Right forelimb (tissue), 1 donor: ENCODE measurements around the gene PTPN22.

Source experiments
- DNase-seq: peaks from one replicate; pipeline ENCODE4 v3.0.0-alpha.2; 2018

The PTPN22 gene

DNA sequence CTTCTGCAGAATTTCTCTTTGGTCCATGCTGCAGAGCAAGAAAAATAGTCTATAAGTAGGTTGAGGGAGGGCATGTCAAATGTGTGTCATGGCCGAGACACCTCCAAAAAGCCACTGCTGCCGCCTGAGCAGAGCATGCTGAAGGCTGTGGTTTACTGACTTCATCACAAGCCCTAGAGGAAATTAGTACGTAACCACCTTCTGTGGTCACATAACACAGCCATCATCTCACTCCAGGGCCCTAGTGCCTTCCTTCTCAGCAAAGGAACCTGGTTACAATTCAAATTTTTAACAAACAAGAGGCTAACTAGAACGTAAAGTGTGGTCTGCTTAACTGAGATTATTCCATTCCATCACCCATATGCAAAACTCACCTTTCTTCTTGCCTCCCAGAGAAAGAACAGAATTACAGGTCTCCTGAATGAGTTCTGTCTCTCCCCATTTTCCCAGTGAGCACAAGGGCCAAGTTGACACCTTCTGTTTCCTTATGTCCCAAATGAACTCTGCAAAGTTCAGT lies at the start of gene PTPN22:
Gene PTPN22 (minus strand): TSS at position 116 of the 517 bp plus-strand sequence.
- no peak for DNase-seq

DNA sequence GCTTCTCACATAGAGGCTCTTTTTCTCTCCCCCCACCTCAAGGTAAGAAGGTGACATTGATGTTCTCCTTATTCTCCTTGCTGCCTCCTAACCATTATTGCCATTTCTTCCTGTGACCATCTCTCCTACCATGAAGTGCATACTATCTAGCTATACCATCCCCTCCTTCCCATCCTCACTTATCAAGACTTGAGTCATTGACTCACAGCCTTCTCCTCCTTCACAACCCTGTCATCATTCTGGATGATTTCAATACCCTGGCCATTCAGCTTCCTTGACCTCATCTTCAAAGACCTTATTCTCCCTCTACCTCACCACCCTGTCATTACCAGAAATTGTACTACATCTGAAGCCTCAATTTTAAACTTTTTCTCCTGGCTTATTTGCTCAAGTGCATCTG lies 46.7 kb upstream of the PTPN22 start:
- DNase-seq: no peak

DNA sequence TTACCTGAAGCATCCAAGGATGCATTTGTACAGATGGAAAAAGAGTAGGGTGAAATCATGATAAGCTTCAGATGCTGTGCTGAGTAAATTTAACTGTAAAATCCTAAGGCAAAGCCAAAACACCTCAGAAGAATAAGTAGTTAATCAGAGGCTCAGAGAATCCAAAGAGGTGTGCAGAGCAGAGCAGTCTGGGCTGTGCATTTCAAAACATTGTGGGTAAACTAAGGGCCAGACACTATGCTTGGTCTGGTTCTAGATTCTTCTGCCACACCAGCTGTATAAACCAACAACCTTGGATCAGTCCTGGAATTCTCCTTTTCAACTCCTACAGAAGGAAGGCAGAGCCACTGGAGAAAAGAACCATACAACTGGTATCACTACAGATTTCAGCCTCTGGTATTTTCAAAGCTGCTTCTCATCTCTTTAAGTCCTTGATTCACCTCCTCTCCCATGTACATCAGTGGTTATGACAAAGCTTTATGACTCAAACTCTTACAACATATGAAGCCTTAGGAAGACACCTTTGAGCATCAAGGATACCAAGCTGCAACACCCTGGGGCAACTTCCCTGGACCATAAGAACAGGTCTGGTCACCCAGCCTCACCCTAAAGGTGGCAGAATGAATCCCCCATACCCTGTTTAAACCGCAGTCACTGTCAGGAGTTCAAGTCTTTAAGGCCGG lies 46.0 kb upstream of the PTPN22 start:
- no peak for DNase-seq

DNA sequence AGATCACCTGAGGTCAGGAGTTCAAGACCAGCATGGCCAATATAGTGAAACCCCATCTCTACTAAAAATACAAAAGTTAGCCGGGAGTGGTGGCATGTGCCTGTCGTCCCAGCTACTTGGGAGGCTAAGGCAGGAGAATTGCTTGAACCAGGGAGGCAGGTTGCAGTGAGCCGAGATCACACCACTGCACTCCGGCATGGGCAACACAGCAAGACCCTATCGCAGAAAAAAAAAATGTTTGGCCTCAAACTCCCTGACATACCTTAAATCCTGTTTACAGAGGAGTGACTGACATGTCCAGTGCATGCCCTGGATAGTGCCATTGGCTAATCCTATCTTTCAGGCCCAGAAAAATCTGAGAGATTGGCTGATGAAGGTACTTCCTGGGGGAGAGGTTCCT lies 45.5 kb upstream of the PTPN22 start:
- no peak for DNase-seq

DNA sequence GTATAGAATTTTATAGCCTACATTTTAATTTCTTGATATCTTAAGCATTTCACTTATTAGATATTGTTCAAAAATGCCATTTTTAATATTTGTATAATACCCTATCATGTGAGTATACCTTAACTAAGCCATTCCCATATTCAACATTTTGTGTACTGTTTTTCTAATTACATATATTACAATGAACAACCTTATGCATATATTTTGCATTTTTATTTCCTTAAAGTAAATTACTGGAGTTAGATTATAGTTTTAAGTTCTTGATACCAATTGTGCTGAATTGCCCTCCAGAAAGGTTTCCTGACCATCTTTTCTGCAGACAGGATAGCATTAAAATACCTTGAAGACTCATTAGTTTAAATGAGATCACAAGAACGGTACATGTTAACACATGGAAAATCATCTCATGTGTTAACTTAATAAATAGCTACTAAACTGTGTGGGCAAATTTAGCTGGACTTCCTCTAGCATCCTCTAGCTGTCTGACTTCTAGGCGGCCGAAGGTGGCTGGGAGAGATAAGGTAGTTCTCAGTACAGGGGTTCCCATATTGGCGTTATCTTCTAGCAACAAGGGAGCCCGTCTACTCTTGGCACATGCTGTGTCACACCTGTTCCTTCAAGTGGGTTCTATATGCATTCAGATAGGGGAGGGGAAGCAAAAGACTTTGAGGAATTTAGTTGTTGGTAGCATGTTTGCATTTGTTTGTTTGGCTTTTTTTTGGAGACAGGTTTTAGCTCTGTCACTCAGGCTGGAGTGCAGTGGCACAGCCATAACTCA lies 42.6 kb upstream of the PTPN22 start:
- no peak for DNase-seq

DNA sequence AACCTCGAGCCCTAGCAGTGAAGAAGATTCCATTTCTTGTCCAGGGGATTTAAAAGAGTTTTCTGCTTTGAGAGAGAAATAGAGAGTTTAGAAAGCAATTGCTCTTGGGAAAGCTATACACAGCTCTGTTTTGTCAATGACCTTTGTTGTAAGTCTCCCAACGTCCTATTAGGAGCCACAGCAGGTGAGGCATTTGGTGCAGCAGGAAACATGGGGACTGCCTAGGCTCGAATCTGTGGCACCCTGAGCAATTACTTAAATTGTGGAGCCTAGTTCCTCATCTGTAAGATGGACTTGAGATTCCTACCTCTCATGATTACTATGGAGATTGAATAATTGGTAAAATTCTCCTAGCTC lies 41.8 kb upstream of the PTPN22 start:
- no peak for DNase-seq

DNA sequence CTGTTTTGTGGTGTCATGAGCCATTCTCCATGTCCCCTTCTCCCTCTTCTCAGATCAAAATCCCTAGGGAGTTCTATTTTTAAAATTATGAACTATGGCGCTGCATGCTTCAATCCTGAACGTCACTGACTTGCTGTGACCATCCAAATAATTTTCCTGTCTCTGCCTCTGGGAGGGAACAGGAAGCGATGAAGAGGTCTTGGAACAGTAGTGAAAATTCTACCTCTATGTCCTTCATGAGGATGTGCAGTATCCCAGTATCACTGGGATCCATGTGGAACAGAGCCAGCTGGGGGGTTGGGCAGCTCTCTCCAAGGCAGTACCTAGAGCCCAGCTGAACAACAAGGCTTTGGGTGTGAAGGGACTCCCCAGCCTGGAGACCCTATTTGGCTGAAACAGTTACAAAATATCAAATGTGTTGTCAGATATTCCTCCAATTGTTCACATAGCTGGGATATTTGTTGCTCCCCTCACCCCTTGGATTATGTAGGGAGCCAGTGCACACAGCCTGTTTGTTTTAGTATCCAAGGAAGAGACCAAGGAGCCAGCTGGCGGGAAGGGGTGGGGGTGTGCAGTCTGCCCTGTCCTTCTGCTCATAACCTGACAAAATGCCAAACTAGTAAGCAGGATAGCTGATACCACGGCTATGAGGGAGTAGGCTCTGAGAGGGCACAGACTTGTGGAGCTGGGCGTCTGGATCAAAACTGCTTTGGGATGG lies 41.2 kb upstream of the PTPN22 start:
- DNase-seq: peak; percentile 63

DNA sequence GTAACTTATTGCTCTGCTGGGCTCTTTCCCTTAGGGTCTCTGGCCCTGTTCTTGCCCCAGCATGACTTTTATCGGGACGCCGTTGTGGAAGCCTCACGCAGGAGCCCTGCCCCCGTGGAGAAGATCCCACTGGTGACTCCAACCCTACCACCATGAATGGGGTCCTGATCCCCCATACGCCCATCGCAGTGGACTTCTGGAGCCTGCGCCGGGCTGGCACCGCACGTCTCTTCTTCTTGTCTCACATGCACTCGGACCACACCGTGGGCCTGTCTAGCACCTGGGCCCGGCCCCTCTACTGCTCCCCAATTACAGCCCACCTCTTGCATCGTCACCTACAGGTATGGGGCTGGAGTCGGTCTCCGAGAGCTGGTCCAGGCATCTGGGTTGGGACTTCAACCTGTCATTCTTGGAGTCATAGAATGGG lies 33.9 kb upstream of the PTPN22 start:
- DNase-seq: no peak

DNA sequence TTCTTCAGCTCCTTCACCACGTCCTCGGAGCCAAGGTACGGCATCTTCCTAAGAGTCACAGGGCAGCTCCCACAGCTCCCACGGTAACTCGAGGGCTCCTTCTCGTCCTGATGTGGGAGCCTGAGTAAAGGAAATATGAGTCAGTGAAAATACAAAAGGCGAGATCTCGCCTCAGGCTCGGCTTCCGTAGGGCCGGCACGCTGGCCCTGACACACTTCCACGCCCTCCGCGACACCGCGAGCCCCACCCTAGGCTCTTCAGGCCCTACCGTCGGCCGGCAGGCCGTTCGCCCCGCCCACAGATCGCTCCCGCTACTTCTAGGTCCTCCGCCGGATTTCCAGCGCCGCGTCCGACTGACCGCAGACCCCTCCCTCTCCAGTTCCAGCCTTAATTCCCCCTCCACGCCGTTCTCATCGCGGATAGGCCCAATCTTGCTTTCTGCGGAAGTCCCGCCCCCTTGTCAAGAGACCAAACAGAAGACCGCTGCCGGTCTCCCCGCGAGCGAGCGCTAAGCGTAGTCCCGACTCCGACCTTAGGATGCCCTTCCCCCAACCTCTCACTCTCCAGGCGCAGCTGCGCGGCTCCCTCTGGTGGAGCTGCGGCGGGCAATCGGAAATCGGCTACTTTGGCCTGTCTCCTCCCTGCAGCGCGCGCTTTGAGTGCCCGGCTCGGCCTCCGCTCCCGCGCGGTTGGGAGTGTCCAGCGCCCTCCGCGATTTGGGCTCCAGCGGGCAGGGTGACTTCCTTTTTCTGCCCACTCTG lies 33.3 kb upstream of the PTPN22 start, which contains the start of the genes AP4B1 and DCLRE1B:
Gene AP4B1 (minus strand): TSS at position 126 of the 761 bp plus-strand sequence. CDS start 82 bp downstream, at position 44.
Gene DCLRE1B (plus strand): TSS at position 653 of the 761 bp plus-strand sequence. CDS start 261 bp downstream, outside the sequence.
- DNase-seq: peak; percentile 98

DNA sequence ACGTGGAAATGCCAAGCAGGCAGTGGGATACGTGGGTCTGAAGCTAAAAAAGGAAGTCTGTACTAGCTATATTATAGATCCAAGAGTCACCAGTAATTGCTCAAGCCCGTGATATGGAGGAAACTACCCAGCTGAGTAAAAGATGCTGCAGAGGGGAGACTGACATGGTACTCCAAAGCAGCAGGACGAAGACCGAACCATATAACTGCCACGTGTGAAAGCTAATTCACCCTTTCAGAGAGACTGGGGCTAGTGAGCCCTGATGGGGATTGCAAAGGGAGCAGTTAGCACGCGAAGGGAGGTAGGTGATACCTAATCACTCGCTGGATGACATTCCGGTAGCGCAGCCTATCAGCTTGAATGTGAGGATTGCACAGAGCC lies 32.8 kb upstream of the PTPN22 start:
- DNase-seq: no peak

DNA sequence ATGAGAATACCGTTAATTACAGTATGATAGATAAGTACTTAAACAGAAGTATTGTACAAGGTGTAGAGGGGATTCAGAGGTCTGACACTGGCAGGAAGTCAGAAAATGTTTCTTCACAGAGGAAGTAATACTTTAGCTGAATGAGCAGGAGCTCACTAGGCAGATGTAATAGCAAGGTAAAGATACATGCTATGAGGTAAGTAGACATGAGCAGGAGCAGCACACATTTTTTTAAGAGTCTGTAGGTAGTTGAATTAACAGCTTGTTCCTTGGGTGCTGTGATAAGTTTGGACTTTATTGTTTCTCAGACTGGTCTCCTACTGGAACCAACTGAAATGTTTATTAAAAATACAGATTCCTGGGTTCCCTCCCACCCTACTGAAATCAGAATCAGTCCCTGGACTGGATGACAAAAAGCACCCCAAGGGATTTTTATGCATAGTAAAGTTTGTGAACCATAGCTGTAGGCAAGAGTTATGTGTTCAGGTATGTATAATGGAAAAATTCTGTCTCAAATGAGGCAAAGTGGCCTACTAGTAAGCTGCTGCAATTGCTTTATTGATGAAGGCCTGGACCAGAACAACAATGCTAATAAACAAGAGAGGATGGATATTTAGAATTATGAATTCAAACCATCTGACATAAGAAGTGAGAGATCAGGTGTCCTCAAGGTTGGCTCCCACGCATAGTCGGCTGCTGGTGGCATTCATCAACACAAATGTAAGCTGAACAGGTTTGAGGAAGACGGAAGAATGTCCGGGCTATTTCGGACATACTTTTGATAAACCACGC lies 32.2 kb upstream of the PTPN22 start:
- no peak for DNase-seq

DNA sequence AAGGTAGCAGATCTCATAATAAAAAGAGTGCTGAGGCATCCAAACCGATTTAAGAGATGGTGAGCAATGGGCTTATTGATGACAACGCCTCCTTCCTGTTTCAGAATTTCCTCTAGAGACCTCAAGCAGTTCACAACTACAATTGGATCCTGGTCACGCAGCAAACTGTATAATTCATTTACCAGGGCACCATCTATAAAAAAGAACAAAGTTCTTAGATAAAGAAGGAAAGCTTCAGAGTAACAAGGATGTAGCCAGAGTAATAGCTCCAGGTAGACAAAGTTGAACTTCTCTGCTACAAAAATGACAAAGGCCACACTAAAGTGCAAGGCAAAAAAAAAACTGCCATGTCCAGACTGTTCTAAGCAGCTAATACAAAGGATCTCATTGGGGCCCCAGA lies 29.7 kb upstream of the PTPN22 start:
- no peak for DNase-seq

DNA sequence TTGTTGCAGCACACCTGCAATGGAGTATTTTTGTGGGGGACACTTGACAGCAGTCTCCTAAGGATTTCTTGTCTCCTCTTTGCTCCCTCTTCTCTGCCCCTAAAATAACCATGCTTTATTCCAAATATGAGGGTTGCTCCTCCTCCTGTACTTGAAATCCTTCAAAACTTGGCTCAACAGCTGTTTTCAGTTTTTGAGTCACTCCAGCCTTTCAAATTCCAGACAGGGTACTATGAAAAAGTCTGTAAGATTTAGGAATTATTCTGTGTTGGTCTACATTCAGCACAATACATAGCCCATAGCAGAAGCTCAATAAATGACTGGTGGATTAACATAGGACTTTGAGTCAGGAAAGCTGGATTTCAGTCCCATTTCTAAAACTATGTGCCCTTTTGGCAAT lies 27.6 kb upstream of the PTPN22 start:
- DNase-seq: no peak

DNA sequence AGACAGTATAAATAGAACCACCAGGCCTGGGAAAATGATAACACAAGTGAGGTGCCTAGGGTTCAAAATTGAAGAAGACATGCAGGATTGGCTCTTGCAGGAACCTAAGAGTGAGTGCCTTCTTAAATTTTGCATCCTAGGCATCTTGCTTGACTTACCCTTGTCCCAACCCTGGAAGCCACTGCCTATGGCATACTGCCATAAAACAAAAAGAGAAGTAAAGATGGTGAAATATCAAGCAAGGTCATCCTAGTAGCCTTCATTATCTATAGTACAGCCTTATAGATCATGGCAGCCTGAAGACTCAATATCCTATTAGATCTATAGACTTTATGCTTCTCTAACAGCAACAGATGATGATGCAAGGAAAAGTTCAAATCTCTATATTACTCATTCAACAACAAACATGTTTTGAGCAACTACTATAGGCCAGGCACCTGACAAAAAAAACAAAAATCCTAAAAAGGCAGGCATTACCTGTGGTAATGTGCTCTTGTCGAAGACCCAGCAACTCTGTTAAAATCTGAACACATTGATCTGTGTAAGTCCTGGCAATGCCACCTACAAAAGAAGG lies 26.8 kb upstream of the PTPN22 start:
- no peak for DNase-seq

DNA sequence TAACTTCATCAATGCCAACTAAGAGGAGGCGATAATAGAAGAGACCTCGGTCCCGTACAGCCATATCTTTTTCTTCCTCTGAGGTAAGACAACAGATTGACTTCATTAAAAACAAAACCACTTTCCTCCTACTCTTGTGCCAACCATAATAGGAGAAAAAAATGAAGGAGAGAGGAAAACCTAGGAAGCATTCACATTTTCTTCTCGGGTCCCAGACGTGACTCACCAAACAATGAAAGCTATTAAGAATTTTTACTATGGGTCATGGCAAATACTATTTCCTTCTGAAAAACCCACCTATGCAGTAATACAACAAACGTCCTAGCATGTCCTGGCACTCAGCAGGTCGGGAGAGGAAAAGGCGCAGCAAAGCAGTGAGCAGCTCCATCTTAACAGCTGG lies 24.4 kb upstream of the PTPN22 start:
- no peak for DNase-seq

DNA sequence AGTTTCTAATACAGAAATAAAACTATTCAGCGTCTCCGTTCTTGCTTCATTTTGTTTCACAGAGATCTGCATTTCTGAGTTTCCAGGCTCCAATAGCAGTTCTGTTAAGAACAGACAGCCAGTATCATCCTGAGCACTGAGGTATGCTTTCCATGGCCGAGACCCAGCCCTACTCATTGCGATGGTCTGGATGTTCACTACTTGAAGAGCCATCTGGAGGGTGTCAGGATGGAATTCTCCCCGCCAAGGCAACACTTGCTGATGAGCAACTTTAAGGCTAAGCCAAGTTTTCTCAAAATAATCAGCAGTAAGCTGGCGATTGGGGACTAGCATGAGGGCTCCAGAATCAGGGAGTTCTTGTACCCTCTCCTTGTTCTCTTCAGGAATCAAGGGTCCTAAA lies 23.6 kb upstream of the PTPN22 start:
- no peak for DNase-seq

DNA sequence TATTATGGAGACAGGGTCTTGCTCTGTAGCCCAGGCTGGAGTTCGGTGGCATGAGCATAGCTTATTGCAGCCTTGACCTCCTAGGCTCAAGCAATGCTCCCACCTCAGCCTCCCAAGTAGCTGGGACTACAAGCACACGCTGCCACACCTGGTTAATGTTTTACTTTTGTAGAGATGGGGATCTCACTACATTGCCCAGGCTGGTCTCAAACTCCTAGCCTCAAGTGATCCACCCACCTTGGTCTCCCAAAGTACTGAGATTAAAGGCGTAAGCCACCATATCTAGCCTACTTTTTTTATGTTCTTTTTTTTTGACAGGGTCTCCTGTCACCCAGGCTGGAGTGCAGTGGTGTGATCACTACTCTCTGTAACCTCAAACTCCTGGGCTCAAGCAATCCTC lies 21.8 kb upstream of the PTPN22 start:
- no peak for DNase-seq

DNA sequence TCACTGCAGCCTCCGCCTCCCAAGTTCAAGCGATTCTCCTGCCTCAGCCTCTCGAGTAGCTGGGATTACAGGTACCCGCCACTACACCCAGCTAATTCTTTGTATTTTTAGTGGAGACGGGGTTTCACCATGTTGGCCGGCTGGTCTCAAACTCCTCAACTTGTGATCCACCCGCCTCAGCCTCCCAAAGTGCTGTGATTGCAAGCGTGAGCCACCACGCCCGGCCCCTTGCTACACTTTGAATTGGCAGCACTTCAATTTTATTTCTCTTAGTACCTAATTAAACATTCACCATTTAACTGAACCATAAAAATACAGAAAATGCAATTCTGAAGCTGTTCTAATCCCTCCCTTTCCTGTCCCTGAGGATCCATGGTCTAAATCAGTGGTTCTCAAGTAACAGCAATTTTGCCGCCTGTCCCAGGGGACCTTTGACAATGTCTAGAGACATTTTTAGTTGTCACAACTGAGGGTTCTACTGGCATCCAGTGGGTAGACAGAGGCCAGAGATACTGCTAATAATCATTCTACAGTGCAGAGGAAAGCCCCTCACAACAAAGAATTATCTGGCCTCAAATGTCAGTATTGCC lies 20.2 kb upstream of the PTPN22 start:
- DNase-seq: no peak

DNA sequence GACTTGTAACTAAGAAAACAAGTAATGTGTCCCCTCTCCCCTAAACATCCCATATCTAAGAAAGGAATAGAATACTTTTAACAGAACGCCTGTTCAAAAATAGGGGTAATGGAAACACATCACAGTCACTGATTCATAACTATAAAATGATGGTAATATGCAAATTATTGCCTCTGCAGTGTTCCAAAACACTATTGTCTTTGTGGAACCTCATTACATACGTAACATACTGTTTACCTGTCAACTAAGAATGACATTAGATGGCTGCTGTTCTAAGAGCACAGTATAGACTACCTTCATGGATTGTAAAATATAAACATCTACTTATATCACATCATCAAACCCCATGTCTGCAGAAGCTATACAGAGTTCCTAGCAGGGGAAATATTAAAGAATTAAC lies 19.3 kb upstream of the PTPN22 start:
- DNase-seq: no peak

DNA sequence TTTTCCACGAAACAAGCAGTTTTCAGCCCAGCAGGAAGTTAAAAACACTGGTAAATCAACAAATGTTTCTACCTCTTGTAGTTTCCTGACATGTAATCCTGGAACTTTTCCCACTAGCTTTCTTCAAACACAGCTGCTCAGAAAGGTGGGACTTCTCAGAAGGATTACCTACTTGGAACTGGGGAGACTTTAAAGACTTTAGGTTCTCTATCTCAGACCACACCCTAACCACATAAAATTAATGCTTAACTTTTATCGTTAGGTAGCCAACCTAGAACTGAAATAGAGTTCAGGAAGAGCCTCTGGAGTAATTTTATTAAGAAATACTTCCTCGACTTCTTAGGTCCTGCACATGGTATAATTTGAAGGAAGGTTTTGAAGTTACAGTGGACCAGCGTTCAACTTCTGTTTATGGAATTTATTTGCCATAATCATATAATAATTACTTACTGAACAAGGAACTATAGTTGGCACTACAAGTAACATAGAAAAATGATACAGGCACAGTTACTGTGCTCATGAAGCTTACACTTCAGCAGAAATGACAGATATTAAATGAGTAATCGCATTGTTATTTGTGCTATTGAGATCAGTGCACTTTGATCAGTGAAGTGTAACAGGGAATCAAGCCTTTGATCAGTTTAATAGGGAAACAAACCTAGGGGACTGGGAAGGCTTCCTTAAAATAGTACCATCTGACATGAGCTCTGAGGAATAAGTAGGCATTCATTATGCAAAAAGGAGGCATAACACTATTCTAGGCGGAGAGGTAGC lies 16.1 kb upstream of the PTPN22 start, which contains the start of gene BCL2L15:
Gene BCL2L15 (minus strand): TSS at position 180 of the 774 bp plus-strand sequence. CDS start 206 bp downstream, outside the sequence.
- no peak for DNase-seq
